ENCODE results near the gene AHDC1.

DNA sequence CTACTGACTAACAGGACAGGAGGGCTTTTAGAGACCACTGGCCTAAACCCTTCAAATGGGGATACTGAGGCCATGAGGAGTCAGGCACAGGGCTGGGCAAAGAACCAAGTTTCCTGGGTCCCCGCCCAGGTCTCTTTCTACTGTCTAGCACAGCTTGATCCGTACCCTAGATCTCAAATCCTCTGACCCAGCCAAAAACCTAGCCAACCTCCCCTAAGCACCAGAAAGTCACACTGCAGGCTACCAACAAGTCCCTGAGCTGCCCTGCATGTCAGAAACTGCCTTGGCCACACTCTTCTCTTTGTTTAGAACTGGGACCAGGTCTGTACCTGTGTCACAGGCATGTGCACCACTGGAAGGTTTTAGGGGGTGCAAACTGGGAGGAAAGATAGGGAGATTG is 33.6 kb downstream of the AHDC1 start:
- TF ChIP-seq POLR2A (IDR thresholded peaks at IDR 0.05; ENCODE audit: low read length), result no peak
- TF ChIP-seq GATA1 (IDR thresholded peaks at IDR 0.05; ENCODE audit: low read depth, low read length), result no peak

All from erythroblast (primary cell).